ENCODE data around the gene ZHX3.

ZHX3 gene

DNA sequence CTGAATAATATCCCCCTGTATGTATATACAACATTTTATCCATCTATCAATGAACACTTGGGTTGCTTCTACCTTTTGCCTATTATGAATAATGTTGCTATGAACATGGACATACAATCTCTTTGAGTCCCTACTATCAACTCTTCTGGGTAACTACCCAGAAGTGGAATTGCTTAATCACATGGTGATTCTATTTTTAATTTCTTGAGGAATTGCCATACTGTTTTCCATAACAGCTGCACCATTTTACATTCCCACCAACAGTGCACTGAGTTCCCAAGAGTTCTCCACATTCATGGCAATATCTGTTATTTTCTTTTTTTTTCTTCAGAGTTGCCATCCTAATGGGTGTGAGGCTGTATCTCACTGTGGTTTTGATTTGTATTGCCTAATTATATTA is 88.3 kb downstream of the ZHX3 start:
- DNase-seq (ENCODE audit: low read depth), result no peak
- TF ChIP-seq, protein P1, sequence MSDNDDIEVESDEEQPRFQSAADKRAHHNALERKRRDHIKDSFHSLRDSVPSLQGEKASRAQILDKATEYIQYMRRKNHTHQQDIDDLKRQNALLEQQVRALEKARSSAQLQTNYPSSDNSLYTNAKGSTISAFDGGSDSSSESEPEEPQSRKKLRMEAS (IDR thresholded peaks at IDR 0.05; ENCODE audit: low read depth, low read length), result no peak
- no peak for TF ChIP-seq MYC (IDR thresholded peaks at IDR 0.05; ENCODE audit: low read depth, low read length)
- TF ChIP-seq, protein P2, sequence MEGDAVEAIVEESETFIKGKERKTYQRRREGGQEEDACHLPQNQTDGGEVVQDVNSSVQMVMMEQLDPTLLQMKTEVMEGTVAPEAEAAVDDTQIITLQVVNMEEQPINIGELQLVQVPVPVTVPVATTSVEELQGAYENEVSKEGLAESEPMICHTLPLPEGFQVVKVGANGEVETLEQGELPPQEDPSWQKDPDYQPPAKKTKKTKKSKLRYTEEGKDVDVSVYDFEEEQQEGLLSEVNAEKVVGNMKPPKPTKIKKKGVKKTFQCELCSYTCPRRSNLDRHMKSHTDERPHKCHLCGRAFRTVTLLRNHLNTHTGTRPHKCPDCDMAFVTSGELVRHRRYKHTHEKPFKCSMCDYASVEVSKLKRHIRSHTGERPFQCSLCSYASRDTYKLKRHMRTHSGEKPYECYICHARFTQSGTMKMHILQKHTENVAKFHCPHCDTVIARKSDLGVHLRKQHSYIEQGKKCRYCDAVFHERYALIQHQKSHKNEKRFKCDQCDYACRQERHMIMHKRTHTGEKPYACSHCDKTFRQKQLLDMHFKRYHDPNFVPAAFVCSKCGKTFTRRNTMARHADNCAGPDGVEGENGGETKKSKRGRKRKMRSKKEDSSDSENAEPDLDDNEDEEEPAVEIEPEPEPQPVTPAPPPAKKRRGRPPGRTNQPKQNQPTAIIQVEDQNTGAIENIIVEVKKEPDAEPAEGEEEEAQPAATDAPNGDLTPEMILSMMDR (IDR thresholded peaks at IDR 0.05; ENCODE audit: low read depth, low read length), result no peak
- TF ChIP-seq POLR2A (IDR thresholded peaks at IDR 0.05; ENCODE audit: extremely low read depth, insufficient read length), result no peak
- no peak overlapping the region for H3K4me3 ChIP-seq (ENCODE audit: low read depth, low read length)

DNA sequence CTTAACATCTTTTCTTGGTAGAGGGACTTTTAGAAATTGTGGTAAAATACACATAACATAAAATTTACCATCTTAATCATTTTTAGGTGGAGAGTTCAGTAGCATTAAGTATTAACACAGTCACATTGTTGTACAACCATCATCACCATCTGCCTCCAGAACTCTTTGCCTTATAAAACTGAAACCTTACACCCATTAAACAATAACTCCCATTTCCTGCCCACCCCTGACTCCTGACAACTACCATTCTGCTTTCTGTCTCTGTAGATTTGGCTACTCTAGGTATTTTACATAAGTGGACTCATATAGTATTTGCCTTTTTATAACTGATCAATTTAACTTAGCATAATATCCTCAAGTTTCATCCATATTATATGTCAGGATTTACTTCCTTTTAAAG is 88.7 kb downstream of the ZHX3 start:
- TF ChIP-seq, protein P2 (IDR thresholded peaks at IDR 0.05; ENCODE audit: low read depth, low read length), result no peak
- no peak for TF ChIP-seq MYC (IDR thresholded peaks at IDR 0.05; ENCODE audit: low read depth, low read length)
- TF ChIP-seq, protein P1 (IDR thresholded peaks at IDR 0.05; ENCODE audit: low read depth, low read length), result no peak
- TF ChIP-seq POLR2A (IDR thresholded peaks at IDR 0.05; ENCODE audit: extremely low read depth, insufficient read length), result no peak
- DNase-seq (ENCODE audit: low read depth), result no peak
- H3K4me3 ChIP-seq (ENCODE audit: low read depth, low read length), result no peak overlapping the region

DNA sequence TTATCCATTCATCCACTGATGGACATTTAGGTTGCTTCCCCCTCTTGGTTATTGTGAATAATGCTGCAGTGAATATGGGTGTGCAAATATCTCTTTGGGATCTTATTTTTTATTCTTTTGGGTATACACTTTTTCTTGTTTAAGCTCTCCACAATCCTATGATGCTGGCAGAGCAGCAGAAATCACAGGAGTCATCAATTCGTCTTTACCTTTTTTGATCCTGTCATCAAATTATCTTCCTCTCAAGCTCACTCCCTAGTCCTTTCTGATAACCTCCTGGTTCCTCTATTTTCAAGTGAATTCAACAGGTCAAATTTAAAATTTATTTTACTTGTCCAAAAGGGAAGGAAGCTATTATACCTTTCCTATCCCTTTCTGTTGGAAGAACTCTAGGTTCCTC is 91.1 kb downstream of the ZHX3 start:
- H3K4me3 ChIP-seq (ENCODE audit: low read depth, low read length), result no peak overlapping the region
- TF ChIP-seq, protein P2 (IDR thresholded peaks at IDR 0.05; ENCODE audit: low read depth, low read length), result no peak
- TF ChIP-seq, protein P1 (IDR thresholded peaks at IDR 0.05; ENCODE audit: low read depth, low read length), result no peak
- TF ChIP-seq MYC (IDR thresholded peaks at IDR 0.05; ENCODE audit: low read depth, low read length) (no peak), POLR2A (IDR thresholded peaks at IDR 0.05; ENCODE audit: extremely low read depth, insufficient read length) (no peak)
- DNase-seq (ENCODE audit: low read depth), result no peak

DNA sequence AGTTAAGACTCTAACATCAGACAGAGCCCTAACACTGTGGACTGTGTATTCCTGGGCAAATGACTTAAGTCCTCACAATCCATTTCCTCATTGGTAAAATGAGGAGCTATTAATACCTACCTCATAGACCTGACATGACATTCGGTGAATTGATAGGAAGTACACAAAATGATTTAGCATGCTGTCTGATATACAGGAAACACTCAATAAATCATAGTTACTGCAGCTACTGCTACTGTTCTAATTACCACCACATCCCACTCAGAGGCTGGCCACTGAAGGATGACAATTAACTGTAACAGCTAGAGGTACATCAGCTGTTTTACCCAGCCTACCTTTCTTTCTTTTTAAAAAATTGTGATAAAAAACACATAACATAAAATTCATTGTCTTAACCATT is 92.4 kb downstream of the ZHX3 start:
- H3K4me3 ChIP-seq (ENCODE audit: low read depth, low read length), result no peak overlapping the region
- DNase-seq (ENCODE audit: low read depth), result no peak
- TF ChIP-seq, protein P1 (IDR thresholded peaks at IDR 0.05; ENCODE audit: low read depth, low read length), result no peak
- TF ChIP-seq MYC (IDR thresholded peaks at IDR 0.05; ENCODE audit: low read depth, low read length), result no peak
- no peak for TF ChIP-seq POLR2A (IDR thresholded peaks at IDR 0.05; ENCODE audit: extremely low read depth, insufficient read length)
- TF ChIP-seq, protein P2 (IDR thresholded peaks at IDR 0.05; ENCODE audit: low read depth, low read length), result no peak

DNA sequence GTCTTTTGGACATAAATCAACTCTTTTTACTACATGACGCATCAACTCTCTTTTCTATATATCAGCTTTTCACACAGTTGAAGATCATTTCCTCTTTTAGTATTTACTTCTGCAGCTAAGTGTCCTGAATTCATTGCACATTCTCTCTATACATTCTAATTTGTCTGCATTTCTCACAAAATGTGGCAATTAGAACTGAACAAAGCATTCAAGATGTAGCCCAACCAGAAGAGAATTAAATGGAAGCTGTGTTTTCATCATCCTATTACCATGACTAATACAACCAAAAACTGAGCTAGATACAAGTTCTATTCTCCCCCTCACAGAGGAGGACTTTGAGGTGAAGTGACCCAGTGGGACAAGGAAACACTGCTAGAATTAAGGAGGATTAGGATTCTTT is 93.2 kb downstream of the ZHX3 start:
- no peak for DNase-seq (ENCODE audit: low read depth)
- TF ChIP-seq, protein P2 (IDR thresholded peaks at IDR 0.05; ENCODE audit: low read depth, low read length), result no peak
- TF ChIP-seq MYC (IDR thresholded peaks at IDR 0.05; ENCODE audit: low read depth, low read length), result no peak
- TF ChIP-seq, protein P1 (IDR thresholded peaks at IDR 0.05; ENCODE audit: low read depth, low read length), result no peak
- TF ChIP-seq POLR2A (IDR thresholded peaks at IDR 0.05; ENCODE audit: extremely low read depth, insufficient read length), result no peak
- H3K4me3 ChIP-seq (ENCODE audit: low read depth, low read length), result no peak overlapping the region

DNA sequence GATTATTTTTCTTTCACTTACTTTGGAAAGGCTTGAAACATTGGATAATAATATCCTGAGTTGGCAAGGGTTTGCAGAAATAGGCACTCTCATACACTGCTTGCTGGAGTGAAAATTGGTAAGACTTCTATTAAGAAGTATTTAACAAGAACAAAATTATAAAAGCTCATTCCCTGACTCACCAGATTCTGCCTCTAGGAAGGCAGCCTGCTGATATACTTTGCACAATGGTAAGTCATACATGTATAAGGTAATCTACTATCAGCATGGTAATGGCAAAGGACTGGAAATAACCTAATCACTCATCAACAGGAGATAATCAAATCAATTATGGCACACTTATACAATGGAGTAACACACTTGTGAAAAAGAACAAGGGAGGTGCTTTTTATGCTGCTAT is 94.4 kb downstream of the ZHX3 start:
- no peak overlapping the region for H3K4me3 ChIP-seq (ENCODE audit: low read depth, low read length)
- no peak for DNase-seq (ENCODE audit: low read depth)
- TF ChIP-seq, protein P2 (IDR thresholded peaks at IDR 0.05; ENCODE audit: low read depth, low read length), result no peak
- TF ChIP-seq, protein P1 (IDR thresholded peaks at IDR 0.05; ENCODE audit: low read depth, low read length), result no peak
- TF ChIP-seq MYC (IDR thresholded peaks at IDR 0.05; ENCODE audit: low read depth, low read length) (no peak), POLR2A (IDR thresholded peaks at IDR 0.05; ENCODE audit: extremely low read depth, insufficient read length) (no peak)
